ENCODE results near the gene CDK19.

CDK19 gene

DNA sequence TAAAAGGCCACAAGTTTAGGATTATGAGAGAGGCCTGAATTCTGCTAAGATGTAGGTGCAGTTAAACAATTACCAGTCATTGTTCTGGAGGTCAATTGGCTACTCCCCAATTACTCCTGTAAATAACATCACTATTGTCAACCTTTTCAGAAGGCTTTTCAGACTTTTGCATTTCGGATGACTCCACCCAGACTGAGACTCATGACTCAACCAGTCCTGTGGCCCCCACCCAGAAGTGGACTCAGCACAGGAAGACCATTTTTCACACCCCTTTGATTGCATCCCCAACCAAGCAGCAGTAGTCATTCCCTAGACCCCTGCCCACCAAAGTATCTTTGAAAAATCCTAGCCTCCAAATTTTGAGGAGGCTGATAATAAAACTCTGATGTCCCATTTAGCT, 199.5 kb downstream of the CDK19 start:
- Histone ChIP-seq H3K4me2 (ENCODE audit: low read length, poor library complexity, severe bottlenecking) (no peak overlapping the region), H2BK12ac (ENCODE audit: low read length in 2 of 2) (no peak overlapping the region), H3K4ac (ENCODE audit: low read depth in 1 of 2, low read length in 2 of 2) (no peak overlapping the region), H2AK5ac (ENCODE audit: low read length, severe bottlenecking) (no peak overlapping the region), H3K79me1 (replicated peaks; ENCODE audit: low read length, poor library complexity, severe bottlenecking) (peaks cover 4% of the 10 kb centered on the region), H3K9ac (ENCODE audit: low read length) (no peak overlapping the region), H3K27me3 (ENCODE audit: control insufficient read depth in 1 of 2, insufficient read depth in 1 of 2, low read length in 2 of 2) (no peaks in the 10 kb centered on the region), H3K36me3 (ENCODE audit: control insufficient read depth in 1 of 2, insufficient read depth in 2 of 2, low read depth in 1 of 2, low read length in 2 of 2) (peaks cover 6 to 38% of the 10 kb centered on the region in 2 experiments), H3K9me3 (ENCODE audit: control insufficient read depth, low read length) (no peaks in the 10 kb centered on the region), H3K14ac (ENCODE audit: low read length in 2 of 2) (no peak overlapping the region), H2BK15ac (ENCODE audit: low read depth, poor library complexity, severe bottlenecking) (no peak overlapping the region), H3K18ac (ENCODE audit: low read depth in 1 of 2, low read length in 2 of 2) (no peak overlapping the region), H3K4me3 (ENCODE audit: insufficient read depth in 1 of 2, low read depth in 1 of 2, low read length in 2 of 2) (no peak overlapping the region), H2BK120ac (ENCODE audit: low read depth, low read length) (no peak overlapping the region), H3K4me1 (ENCODE audit: control insufficient read depth, insufficient read depth, low read depth, low read length) (peaks cover 2% of the 10 kb centered on the region), H3K27ac (ENCODE audit: low read length, poor library complexity, severe bottlenecking) (no peak overlapping the region), H4K8ac (ENCODE audit: low read length) (no peak overlapping the region), H2AFZ (ENCODE audit: low read depth, low read length) (no peak overlapping the region), H2BK5ac (ENCODE audit: low read depth, low read length, poor library complexity, severe bottlenecking) (no peak overlapping the region), H3K23ac (ENCODE audit: low read length in 2 of 2) (no peak overlapping the region), H4K91ac (ENCODE audit: low read length) (no peak overlapping the region)
- WGBS: 98% methylated on average over 1 of the region's 1 CpG
- no peak for DNase-seq

DNA sequence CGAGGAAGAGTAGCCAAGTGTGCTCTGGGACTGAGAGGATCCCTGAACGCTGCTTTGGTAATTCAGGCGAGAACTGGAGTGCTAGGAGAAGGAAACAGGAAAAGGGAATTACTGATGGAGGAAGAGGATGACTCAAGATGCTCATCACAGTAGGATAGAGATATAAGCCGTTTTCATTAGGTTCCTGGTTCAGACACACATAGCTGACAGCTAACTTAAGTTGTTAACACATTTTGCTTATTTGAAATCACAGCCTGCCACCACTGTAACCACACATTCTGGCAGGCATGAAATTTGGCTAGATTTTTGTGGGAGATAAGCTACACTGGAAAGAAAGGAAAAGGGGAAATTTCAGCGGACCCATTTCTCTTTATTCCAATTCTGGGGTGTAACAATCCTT, 200.7 kb downstream of the CDK19 start:
- Histone ChIP-seq H3K14ac (ENCODE audit: low read length in 2 of 2) (no peak overlapping the region), H4K8ac (ENCODE audit: low read length) (no peak overlapping the region), H3K27ac (ENCODE audit: low read length, poor library complexity, severe bottlenecking) (no peak overlapping the region), H3K4me3 (ENCODE audit: insufficient read depth in 1 of 2, low read depth in 1 of 2, low read length in 2 of 2) (no peak overlapping the region), H3K9ac (ENCODE audit: low read length) (no peak overlapping the region), H3K18ac (ENCODE audit: low read depth in 1 of 2, low read length in 2 of 2) (no peak overlapping the region), H3K9me3 (ENCODE audit: control insufficient read depth, low read length) (no peaks in the 10 kb centered on the region), H3K36me3 (ENCODE audit: control insufficient read depth in 1 of 2, insufficient read depth in 2 of 2, low read depth in 1 of 2, low read length in 2 of 2) (peaks cover 5 to 30% of the 10 kb centered on the region in 2 experiments), H3K23ac (ENCODE audit: low read length in 2 of 2) (no peak overlapping the region), H4K91ac (ENCODE audit: low read length) (no peak overlapping the region), H3K79me1 (replicated peaks; ENCODE audit: low read length, poor library complexity, severe bottlenecking) (peaks cover 4% of the 10 kb centered on the region), H2BK12ac (ENCODE audit: low read length in 2 of 2) (no peak overlapping the region), H2BK15ac (ENCODE audit: low read depth, poor library complexity, severe bottlenecking) (no peak overlapping the region), H3K4ac (ENCODE audit: low read depth in 1 of 2, low read length in 2 of 2) (no peak overlapping the region), H2BK120ac (ENCODE audit: low read depth, low read length) (no peak overlapping the region), H3K27me3 (ENCODE audit: control insufficient read depth in 1 of 2, insufficient read depth in 1 of 2, low read length in 2 of 2) (no peaks in the 10 kb centered on the region), H3K4me1 (ENCODE audit: control insufficient read depth, insufficient read depth, low read depth, low read length) (peaks cover 2% of the 10 kb centered on the region), H2AK5ac (ENCODE audit: low read length, severe bottlenecking) (no peak overlapping the region), H2BK5ac (ENCODE audit: low read depth, low read length, poor library complexity, severe bottlenecking) (no peak overlapping the region), H3K4me2 (ENCODE audit: low read length, poor library complexity, severe bottlenecking) (no peak overlapping the region), H2AFZ (ENCODE audit: low read depth, low read length) (no peak overlapping the region)
- 67% methylated on average over 4 of the region's 5 CpGs for WGBS
- DNase-seq: no peak

DNA sequence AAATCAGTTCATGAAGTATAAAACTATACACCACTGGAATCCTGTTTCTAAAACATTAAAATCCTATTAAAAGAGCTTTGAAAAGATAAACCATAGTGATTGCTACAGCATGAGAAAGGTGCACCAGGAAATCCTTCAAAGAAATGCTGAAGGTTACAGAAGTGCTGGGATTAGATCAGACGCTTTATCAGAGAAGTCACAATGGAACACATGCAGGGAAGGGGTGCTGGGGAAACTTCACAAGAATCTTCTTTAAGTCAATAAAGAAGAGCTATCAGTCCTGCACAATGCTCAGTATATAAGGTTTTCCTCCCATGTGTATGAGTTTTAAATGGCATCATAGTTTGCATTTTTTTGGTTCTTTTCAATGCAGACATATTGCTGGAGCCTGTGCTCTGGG, 201.2 kb downstream of the CDK19 start:
- Histone ChIP-seq H4K8ac (ENCODE audit: low read length) (no peak overlapping the region), H3K4me3 (ENCODE audit: insufficient read depth in 1 of 2, low read depth in 1 of 2, low read length in 2 of 2) (no peak overlapping the region), H3K27ac (ENCODE audit: low read length, poor library complexity, severe bottlenecking) (no peak overlapping the region), H3K36me3 (ENCODE audit: control insufficient read depth in 1 of 2, insufficient read depth in 2 of 2, low read depth in 1 of 2, low read length in 2 of 2) (peaks cover 4 to 26% of the 10 kb centered on the region in 2 experiments), H3K9ac (ENCODE audit: low read length) (no peak overlapping the region), H3K9me3 (ENCODE audit: control insufficient read depth, low read length) (no peaks in the 10 kb centered on the region), H3K27me3 (ENCODE audit: control insufficient read depth in 1 of 2, insufficient read depth in 1 of 2, low read length in 2 of 2) (no peaks in the 10 kb centered on the region), H2BK5ac (ENCODE audit: low read depth, low read length, poor library complexity, severe bottlenecking) (no peak overlapping the region), H3K18ac (ENCODE audit: low read depth in 1 of 2, low read length in 2 of 2) (no peak overlapping the region), H3K14ac (ENCODE audit: low read length in 2 of 2) (no peak overlapping the region), H4K91ac (ENCODE audit: low read length) (no peak overlapping the region), H2BK120ac (ENCODE audit: low read depth, low read length) (no peak overlapping the region), H2BK12ac (ENCODE audit: low read length in 2 of 2) (no peak overlapping the region), H3K23ac (ENCODE audit: low read length in 2 of 2) (no peak overlapping the region), H2AFZ (ENCODE audit: low read depth, low read length) (no peak overlapping the region), H3K4me2 (ENCODE audit: low read length, poor library complexity, severe bottlenecking) (no peak overlapping the region), H2BK15ac (ENCODE audit: low read depth, poor library complexity, severe bottlenecking) (no peak overlapping the region), H3K4me1 (ENCODE audit: control insufficient read depth, insufficient read depth, low read depth, low read length) (peaks cover 2% of the 10 kb centered on the region), H3K4ac (ENCODE audit: low read depth in 1 of 2, low read length in 2 of 2) (no peak overlapping the region), H3K79me1 (replicated peaks; ENCODE audit: low read length, poor library complexity, severe bottlenecking) (peaks cover 4% of the 10 kb centered on the region), H2AK5ac (ENCODE audit: low read length, severe bottlenecking) (no peak overlapping the region)
- DNase-seq: no peak
- 87% methylated on average over 1 of the region's 1 CpG for WGBS

DNA sequence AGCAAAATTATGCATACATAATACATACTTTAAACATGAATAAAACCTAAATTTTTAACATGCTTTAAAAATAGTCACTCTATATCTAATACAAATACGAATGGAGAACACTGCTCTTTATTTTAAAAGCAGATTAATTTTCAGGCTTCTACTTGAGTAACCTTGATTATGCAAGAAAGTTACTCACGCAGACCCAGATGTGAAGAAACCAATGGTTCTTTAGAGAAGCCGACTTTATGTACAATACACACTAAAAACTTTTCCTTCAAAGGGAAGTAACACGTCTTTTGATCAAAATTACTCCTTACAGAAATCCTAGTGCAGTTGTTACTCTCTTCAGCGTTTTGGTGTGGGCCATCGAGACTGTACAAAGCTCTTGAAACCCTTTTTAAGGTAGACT, 201.9 kb downstream of the CDK19 start:
- H4K91ac ChIP-seq (ENCODE audit: low read length): no peak overlapping the region
- no peak overlapping the region for H3K4me2 ChIP-seq (ENCODE audit: low read length, poor library complexity, severe bottlenecking)
- H3K14ac ChIP-seq (ENCODE audit: low read length in 2 of 2): no peak overlapping the region
- H3K9ac ChIP-seq (ENCODE audit: low read length): no peak overlapping the region
- no peak overlapping the region for H3K4ac ChIP-seq (ENCODE audit: low read depth in 1 of 2, low read length in 2 of 2)
- no peak overlapping the region for H2BK5ac ChIP-seq (ENCODE audit: low read depth, low read length, poor library complexity, severe bottlenecking)
- no peak overlapping the region for H2AK5ac ChIP-seq (ENCODE audit: low read length, severe bottlenecking)
- 97% methylated on average over 6 of the region's 6 CpGs for WGBS
- no peak overlapping the region for H4K8ac ChIP-seq (ENCODE audit: low read length)
- no peak overlapping the region for H3K23ac ChIP-seq (ENCODE audit: low read length in 2 of 2)
- H3K4me3 ChIP-seq (ENCODE audit: insufficient read depth in 1 of 2, low read depth in 1 of 2, low read length in 2 of 2): no peak overlapping the region
- no peaks in the 10 kb centered on the region for H3K9me3 ChIP-seq (ENCODE audit: control insufficient read depth, low read length)
- H2BK15ac ChIP-seq (ENCODE audit: low read depth, poor library complexity, severe bottlenecking): no peak overlapping the region
- H2BK120ac ChIP-seq (ENCODE audit: low read depth, low read length): no peak overlapping the region
- no peak overlapping the region for H3K18ac ChIP-seq (ENCODE audit: low read depth in 1 of 2, low read length in 2 of 2)
- no peak for DNase-seq
- peaks cover 4% of the 10 kb centered on the region for H3K79me1 ChIP-seq (replicated peaks; ENCODE audit: low read length, poor library complexity, severe bottlenecking)
- no peaks in the 10 kb centered on the region for H3K4me1 ChIP-seq (ENCODE audit: control insufficient read depth, insufficient read depth, low read depth, low read length)
- no peak overlapping the region for H3K27ac ChIP-seq (ENCODE audit: low read length, poor library complexity, severe bottlenecking)
- H3K27me3 ChIP-seq (ENCODE audit: control insufficient read depth in 1 of 2, insufficient read depth in 1 of 2, low read length in 2 of 2): no peaks in the 10 kb centered on the region
- H3K36me3 ChIP-seq (ENCODE audit: control insufficient read depth in 1 of 2, insufficient read depth in 2 of 2, low read depth in 1 of 2, low read length in 2 of 2): peaks cover 4 to 25% of the 10 kb centered on the region in 2 experiments
- H2AFZ ChIP-seq (ENCODE audit: low read depth, low read length): no peak overlapping the region
- H2BK12ac ChIP-seq (ENCODE audit: low read length in 2 of 2): no peak overlapping the region
